GOT3 (cell line): ENCODE data around the gene RAB8A.
"Not testable (repeated sequence)": the region's sequence is repeated elsewhere in the genome, so short reads cannot be mapped to it uniquely, and the experiment has no call there.

Source experiments
- DNase-seq: peaks from one replicate; lab custom pipeline; 2025; ENCODE audit warnings: mixed read lengths; lab: John Stamatoyannopoulos, UW

The RAB8A gene

DNA sequence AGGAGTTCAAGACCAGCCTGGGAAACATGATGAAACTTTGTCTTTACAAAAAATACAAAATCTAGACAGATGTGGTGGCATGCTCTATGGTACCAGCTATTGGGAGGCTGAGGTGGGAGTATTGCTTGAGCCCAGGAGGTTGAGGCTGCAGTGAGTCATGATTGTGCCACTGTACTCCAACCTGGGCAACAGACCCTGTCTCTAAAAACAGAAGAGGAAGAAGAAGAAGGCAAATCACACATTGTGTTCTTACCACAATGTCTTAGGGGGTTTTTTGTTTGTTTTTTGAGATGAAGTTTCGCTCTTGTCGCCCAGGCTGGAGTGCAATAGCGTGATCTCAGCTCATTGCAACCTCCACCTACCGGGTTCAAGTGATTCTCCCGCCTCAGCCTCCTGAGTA lies 67.2 kb downstream of the RAB8A start:
- not testable (repeated sequence) for DNase-seq

DNA sequence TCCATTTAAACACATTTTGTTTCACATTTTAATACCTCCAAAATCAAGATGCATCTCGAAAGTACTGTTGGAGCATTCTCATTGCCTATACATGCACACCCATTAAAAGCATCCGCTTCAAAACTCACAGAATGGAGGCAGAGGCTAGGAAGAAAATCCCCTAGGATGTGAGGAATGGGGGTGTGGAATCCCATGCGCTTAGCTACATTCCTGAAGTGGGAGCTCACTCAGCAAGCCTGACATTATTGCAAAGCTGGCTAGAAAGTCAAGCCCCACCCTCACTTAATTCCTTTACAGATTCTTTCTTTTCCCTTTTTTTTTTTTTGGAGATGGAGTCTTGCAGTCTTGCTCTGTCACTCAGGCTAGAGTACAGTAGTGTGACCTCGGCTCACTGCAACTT lies 68.9 kb downstream of the RAB8A start:
- no peak for DNase-seq
